GM18517 (cell line): ENCODE data around the gene TANK.
"Not testable (repeated sequence)": the region's sequence is repeated elsewhere in the genome, so short reads cannot be mapped to it uniquely, and the experiment has no call there.

Experiments
- ATAC-seq: cut with Tn5 transposase; IDR thresholded peaks from one replicate; pipeline ENCODE4 v1.9.1; 2021; ENCODE audit warnings: mild to moderate bottlenecking, moderate library complexity; ENCODE audit not compliant: unreplicated experiment

Gene TANK

GRCh38 chr2:161166538-161167409, 6.5 kb downstream of the TANK start:
- ATAC-seq, result peak; percentile 83

- ATAC-seq, result no peak
Measured at GRCh38 chr2:161169335-161169734, 9.1 kb downstream of the TANK start.

DNA sequence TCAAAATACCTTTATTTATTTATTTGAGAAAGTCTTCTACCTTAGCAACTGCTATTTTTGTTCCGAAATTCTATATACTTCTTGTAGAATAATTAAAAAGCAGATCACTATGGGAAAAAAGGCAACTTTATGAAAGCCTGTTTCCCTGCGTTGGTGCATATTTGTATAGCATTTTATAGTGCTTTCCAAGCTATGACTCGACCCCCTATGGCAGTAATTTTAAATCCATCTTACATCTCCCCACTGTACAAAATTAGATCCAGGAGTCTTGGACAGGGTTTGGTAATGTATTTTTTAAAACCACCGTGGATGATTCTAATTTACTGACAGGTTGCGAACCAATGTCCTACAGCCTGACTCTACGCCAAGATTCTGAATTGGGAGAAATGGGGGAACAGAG, 10.1 kb downstream of the TANK start:
- no peak for ATAC-seq

GRCh38 chr2:161170958-161171932, 11.0 kb downstream of the TANK start:
- ATAC-seq, result peak; percentile 19

DNA sequence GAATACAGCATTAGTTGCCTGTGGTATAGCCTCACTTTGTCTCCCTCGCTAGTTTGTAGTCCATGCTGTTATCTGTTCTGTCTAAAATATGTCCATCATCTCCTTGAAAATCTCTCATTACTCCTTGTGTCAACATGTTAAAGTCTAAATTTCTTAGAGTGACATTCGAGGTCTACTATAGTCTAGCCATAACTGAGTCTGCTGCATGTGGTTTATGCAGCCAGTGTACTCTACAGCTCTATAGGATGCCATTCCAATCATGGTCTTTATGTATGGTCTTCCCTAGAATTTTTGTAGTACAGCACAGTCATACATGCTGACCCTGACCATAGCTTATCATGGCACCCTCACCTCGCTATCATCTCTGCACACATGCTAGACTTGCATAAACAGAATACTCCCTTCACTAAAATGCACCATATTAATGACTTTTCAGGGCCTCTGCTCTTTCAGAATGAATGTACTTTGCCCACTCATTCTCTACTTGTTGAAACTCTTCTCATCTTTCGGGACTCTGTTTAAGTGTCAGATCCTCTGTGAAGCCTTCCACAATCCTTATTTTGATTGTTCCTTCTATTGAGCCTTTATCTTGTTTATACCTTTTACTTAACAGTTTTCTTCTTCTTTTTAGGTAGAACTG, 12.8 kb downstream of the TANK start:
- ATAC-seq, result peak; percentile 64

- peak; percentile 0 for ATAC-seq
Measured at GRCh38 chr2:161173541-161174194, 13.4 kb downstream of the TANK start.

GRCh38 chr2:161177969-161178368, 17.7 kb downstream of the TANK start:
- no peak for ATAC-seq

DNA sequence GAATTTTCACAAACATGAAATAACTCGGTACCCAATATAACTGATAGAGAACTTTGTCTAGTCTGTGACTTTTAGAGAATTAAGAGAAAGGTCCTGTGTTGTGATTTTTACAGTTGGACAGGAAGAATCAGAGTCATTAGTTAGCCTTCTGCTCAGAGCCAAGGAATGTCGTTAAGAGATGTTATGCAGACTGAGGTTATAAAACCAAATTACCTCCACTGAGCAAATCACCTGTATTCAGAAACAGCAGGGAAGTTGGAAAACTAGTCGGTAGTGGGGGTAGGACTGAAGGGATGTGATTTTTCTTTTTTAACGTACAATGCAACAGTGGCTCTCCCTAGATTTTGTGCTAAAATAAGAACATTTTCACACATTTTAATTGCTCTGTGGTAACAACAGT, 18.5 kb downstream of the TANK start:
- no peak for ATAC-seq

- ATAC-seq, result no peak
Measured at GRCh38 chr2:161190050-161190449, 29.8 kb downstream of the TANK start.

GRCh38 chr2:161195602-161196001, 35.4 kb downstream of the TANK start:
- not testable (repeated sequence) for ATAC-seq

DNA sequence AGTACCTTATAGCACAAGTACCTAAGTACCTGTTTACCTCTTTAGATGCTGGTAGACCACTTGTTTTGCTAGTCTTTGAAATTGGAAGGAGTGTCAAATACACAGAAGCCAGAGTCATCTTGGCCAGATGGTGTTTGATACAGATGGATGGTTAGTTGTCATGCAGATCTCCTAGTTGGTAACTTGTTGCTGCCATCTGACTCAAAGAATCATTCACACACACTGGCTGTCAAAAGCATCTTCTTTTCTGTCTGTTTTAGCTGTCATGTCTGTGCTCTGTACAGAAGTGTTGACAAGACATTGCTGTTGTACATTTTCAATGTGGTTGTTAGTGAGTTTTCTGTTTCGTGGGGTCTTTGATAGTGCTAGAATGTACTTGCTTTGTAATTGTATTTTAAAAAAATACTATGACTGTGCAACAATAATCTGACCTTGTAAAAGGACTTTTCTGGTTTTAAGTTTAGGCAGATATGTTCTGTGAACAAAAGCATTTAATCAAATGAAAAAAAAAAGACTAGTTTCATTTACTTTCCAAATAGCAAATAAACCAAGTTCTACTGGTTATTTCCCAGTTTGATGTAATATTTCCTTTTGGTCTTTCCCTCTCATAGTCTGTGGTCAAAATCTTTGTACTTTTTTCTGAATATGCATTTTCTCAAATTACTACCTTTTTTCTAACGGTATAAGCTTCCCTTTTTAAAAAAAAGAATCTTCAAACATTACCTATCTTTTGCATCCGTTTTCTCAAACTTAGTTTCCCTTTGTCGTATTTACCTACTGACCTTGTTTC, 39.9 kb downstream of the TANK start:
- ATAC-seq, result peak; percentile 66

DNA sequence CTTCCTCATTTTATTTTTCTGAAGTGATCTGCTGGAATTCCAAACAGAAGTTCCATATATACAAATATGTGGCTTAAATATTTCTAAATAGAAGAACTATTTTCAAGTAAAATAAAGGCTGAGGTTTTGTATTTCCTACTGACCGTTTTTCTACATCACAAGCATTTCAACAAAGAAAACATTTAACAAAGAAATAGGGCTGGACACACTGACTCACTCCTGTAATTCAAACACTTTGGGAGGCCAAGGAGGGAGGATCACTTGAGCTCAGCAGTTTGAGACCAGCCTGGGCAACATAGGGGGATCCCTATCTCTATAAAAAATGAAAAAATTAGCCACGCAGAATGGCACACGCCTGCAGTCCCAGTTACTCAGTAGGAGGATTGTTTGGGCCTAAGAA, 44.6 kb downstream of the TANK start:
- no peak for ATAC-seq

DNA sequence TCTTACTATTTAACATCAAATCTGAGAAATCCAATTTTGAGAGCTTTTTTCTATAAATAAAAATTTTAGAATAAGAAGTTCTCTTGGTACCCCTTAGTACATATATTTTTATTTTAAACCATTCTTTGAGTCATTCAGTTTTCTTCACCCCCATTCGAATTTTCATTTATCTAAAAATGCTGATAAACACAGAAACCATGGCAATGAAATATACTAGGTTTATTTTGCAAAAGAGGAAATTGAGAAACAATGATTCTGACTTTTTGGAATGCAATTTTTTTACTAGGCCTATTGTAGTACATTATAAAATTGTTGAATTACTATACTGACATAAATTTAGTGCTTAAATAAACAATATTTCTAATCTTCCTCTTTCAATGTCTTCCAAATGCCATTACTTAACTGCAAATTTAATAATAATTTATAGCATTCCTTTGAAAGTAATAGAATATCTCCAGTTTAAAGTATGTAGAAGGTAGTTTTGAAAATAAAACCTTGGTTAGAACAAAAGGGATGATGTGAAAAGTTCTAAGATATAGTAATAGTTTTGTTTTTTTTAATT, 46.3 kb downstream of the TANK start:
- ATAC-seq, result no peak

GRCh38 chr2:161207941-161208340, 47.7 kb downstream of the TANK start:
- ATAC-seq, result no peak

GRCh38 chr2:161208527-161209139, 48.4 kb downstream of the TANK start:
- peak; percentile 40 for ATAC-seq

DNA sequence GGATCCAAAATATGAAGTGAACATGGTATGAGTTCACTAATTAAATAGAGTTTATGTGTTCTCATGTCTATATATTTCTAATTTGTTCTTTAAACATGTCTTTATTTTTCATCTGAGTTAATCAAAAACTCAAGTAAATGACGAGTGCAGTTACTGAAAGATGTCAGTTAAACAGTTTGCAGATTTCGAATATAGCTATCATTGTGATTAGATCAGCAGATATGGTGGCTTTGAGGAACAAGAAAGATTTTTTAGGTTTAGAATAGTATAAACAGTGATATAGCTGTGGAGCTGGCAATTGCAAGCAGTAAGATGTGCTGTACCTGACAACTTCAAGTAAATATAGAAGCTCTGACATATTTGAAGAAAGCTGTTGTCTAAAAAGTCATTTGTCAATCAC, 49.7 kb downstream of the TANK start:
- ATAC-seq, result no peak

GRCh38 chr2:161217597-161218185, 57.5 kb downstream of the TANK start:
- ATAC-seq, result no peak

GRCh38 chr2:161219211-161219610, 59.0 kb downstream of the TANK start:
- no peak for ATAC-seq
